Measurements from ENCODE around the gene GDI1.

The GDI1 gene

GRCh38 chrX:154484255-154485149, 47.5 kb downstream of the GDI1 start:
- DNase-seq = no peak

DNA sequence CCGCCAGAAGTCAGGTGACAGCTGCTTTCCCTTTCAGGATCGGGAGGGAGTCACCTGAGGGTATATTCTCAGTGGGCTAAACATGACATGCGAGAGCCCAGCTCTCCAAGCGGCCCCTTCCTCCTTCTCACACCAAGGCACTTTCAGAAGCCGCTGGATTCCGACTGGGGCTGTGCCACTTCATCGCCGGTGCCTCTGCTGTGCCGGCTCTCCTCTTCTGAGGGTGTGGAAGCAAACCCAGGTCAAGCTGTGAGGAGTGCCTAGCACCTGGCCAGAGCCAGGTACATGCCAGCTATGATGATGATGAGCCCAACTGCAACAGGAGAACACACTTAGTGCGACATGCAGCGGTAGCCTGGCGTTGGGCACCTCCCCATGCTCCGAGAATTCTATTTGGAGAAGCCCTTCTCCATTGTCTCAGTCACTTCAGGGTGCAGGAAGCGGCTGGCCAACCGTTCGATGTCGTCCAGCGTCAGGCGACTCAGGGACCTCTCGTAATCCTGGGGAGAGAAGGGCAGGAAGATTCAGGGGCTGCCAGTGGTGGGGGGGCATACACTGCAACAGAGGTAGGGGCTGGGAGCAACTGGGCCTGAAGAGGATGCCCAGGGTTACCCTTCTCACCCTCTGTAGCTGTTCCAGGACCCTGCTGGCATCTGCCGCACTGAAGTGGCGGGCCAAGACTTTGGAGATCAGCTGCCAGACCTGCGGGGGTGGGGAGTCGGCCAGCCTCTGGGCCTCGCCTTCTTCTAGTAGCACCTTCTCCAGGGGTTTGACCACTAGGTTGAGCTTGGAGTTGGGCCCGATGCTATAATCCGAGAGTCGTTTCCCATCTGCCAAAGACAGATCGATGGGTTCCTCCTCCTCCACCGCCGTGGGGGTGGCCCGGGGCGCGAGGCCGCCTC, 48.4 kb downstream of the GDI1 start:
- no peak for DNase-seq

DNA sequence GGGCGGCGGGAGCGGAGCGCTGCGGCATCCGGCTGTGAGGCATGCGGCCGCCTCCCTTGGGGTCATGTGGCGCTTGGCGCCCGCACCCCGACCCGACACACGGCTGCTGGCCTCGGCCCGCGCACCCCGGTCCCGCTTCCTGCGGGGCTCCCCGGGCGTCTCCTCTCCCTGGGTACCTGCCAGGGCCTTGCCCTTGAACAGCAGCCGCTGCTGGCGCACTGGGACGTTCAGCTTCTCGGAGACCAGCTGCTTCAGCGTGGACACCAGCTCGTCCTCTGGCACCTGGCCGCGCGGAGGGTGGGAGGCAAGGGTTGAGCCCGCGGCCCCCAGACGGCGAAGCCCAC, 49.1 kb downstream of the GDI1 start:
- DNase-seq = no peak

GRCh38 chrX:154486396-154487207, 49.6 kb downstream of the GDI1 start, which contains the start of gene UBL4A:
UBL4A (minus strand) TSS chrX:154486615; CDS start chrX:154486584, 31 bp downstream.
- no peak for DNase-seq

DNA sequence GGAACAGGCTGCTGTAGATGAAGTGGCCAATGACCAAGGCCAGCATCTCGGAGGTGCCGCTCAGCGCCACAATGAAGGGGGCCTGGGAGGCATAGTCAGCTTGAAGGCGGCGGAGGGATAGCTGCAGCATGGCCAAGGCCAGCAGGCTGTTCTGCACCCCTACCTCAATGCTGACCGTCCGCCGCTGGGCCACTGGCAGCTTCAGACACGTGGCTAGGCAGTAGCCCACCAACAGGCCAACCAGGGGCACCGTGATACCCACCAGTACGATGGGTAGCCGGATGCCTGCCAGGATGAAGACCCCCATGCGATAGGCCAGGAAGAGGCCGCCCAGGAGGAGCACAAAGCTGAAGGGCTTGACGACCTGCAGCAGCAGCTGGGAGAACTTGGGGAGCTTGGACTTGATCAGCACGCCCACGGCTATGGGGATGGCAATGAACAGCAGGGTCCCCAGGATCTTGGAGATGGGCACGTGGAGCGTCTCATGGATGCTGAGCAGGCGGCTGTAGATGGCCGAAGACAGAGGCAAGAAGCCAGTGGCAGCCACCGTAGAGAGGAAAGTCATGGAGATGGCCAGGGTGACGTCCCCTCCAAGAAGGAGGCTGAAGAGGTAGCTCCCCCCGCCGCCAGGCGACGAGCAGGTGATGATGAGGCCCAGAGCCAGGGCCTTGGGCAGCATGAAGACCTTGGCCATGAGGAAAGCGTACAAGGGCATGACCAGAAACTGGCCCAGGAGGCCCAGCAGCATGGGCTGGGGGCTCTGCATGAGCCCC, 50.8 kb downstream of the GDI1 start:
- no peak for DNase-seq

- DNase-seq = no peak
These were observed 51.6 kb downstream of the GDI1 start for GRCh38 chrX:154488336-154489075.

DNA sequence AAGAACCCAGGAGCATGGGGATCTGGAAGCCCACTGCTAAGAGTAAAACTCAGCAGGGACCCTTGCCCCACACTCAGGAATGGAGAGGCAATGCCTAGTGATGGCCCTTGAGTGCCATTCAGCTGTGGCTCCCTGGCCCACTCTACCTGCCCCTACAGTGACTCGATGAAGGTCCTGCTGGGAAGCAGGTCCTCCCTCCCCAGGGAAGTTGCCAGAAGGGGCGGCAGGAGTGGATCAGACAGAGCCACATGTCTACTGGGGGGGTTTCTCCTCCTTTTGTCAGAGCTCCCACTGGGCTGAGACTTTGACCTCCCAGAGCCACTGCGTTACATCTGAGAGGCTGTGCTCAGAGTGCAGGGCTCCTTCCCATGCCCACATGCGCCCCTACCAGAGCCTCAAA, 52.2 kb downstream of the GDI1 start:
- no peak for DNase-seq

DNA sequence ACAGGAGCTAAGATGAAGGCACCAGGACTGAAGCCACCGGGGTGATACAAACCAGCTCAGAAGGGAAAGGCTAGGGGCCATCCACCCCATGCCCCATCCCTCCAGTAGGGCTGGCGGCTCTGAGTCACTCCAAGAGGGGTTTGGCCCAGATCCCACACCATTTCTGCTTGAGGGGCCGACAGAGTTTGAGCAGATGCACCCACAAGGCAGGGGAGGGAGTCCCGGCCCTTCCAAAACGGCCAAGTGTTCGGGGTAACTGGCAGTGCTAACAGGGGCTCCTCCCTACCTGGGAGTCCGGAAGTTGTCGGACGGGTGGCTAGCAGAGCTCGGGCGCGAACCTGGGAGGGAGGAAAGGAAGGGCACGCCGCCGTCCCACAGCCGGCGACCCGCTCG, 53.1 kb downstream of the GDI1 start:
- no peak for DNase-seq

DNA sequence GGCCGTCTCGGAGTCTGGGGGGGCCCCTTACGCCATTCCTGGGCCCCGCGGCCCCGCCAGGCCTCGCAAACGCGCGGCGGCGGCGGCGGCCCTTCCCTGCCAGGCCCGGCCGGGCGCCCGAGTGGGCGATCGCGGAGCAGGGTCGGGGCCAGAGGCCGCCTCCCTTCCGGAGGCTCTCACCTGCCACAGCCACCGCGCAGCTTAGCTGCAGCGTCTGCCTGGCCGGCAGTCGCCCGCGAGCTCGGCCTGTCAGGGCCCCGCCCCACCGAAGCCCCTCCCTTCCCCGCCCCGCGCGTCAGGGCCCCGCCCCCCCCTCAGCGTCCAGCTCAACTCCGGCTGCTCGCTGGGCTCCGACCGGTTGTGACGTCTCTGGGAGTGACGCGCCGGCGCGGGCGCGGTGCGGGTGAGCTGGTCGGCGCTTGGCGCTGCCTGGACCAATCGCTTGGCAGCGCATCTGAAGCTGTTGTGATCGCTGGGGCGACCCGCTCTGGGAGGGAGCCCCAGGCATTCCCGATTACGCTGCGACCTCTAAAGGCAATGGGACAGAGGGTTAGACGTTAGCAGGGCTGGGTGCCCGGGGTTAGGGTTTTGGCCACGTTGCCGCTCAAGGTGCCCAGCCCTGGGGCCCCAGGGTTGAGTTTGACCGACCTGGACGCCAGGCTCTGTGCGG, 53.6 kb downstream of the GDI1 start, which contains the start of gene SLC10A3:
TSS of gene SLC10A3 (minus strand) at position 216 of the 670 bp plus-strand sequence. CDS start 1,689 bp downstream, outside the sequence.
- peak; percentile 23 for DNase-seq

All from cortex of kidney (tissue), 1 donor.